Kidney (tissue), 14 donors: ENCODE measurements around the gene PCIF1. TPM values are rescaled to one million over a fixed set of nuclear protein-coding genes. Genes with fewer than 3 reads are reported as not detected.
A peak's percentile ranks its signal among the peaks of the same experiment; 100 is the strongest.

Source experiments
- DNase-seq, 5 donors: peaks; one replicate each; pipeline ENCODE4 v3.0.0-alpha.2; 2013 to 2020
- FAIRE-seq: peaks from 2 replicates; lab custom pipeline; 2012; peaks lifted over from hg19 to GRCh38; lab: Jason Lieb, UNC
- H3K27ac ChIP-seq, 2 donors: one replicate each; pipeline ENCODE4 v1.7.0; 2013; ENCODE audit warnings: low read depth in 2 of 2, low read length in 2 of 2, inconsistent platforms in 1 of 2
- H3K27me3 ChIP-seq: one replicate; pipeline ENCODE4 v1.7.1; 2013; ENCODE audit warnings: low read length, inconsistent platforms; ENCODE audit not compliant: control insufficient read depth, insufficient read depth
- H3K36me3 ChIP-seq, 3 donors: one replicate each; pipeline versions ENCODE4 v1.7.0 to v1.7.1; 2013; ENCODE audit warnings: low read length in 3 of 3, control low read depth in 1 of 3, inconsistent platforms in 1 of 3; ENCODE audit not compliant: insufficient read depth in 3 of 3, control insufficient read depth in 2 of 3
- H3K4me1 ChIP-seq, 3 donors: one replicate each; pipeline versions ENCODE4 v1.7.0 to v1.7.1; 2013; ENCODE audit warnings: low read length in 3 of 3, inconsistent platforms in 1 of 3, low read depth in 1 of 3; ENCODE audit not compliant: control insufficient read depth in 2 of 3, insufficient read depth in 2 of 3
- H3K4me3 ChIP-seq, 3 donors: one replicate each; pipeline versions ENCODE4 v1.7.0 to v1.8.1; 2013; ENCODE audit warnings: low read length in 3 of 3, control low read depth in 1 of 3, inconsistent platforms in 1 of 3
- H3K9ac ChIP-seq, 3 donors: one replicate each; pipeline versions ENCODE4 v1.7.0 to v1.7.1; 2013; ENCODE audit warnings: low read length in 3 of 3, control low read depth in 1 of 3, inconsistent platforms in 1 of 3
- H3K9me3 ChIP-seq, 3 donors: one replicate each; pipeline versions ENCODE4 v1.7.0 to v1.7.1; 2013; ENCODE audit warnings: low read length in 3 of 3, control low read depth in 1 of 3, inconsistent platforms in 1 of 3; ENCODE audit not compliant: control insufficient read depth in 2 of 3, insufficient read depth in 1 of 3
- intact Hi-C: fragments of 100-400 bp; cut with DNase I; formaldehyde crosslinking; loops from one replicate; pipeline ENCODE4 v1.11.1; 2022
- polyA plus RNA-seq: library from polyadenylated mRNA; stranded (reverse); fragments of 350-450 nt; fragmentation: Illumina TruSeq; extraction: RNeasy Lipid Tissue Mini Kit (QIAGEN cat#74804); gene quantifications from one replicate; pipeline ENCODE4 v1.2.3, GENCODE V29; 2014; ENCODE audit warnings: low read depth, low replicate concordance; ENCODE audit not compliant: insufficient read depth
- total RNA-seq: library from RNA; stranded (reverse); fragmentation: NEBNext Ultra II Directional; extraction: Animal tissue kit (Norgen Biotek cat#: 25700); gene quantifications from one replicate; pipeline ENCODE4 v1.2.1, GENCODE V29; 2021
- TF ChIP-seq, protein P1 (sequence below): IDR thresholded peaks from 3 replicates; pipeline ENCODE4 v1.5.1; 2012; ENCODE audit warnings: mild to moderate bottlenecking, moderate library complexity, borderline replicate concordance; ENCODE audit not compliant: insufficient read depth; ENCODE audit errors: extremely low read depth
- donor health status: control.
- donor health status: control.
- donor health status: control.
- donor health status: control.
- donor health status: control.
- donor health status: DM: yes; HTN: yes; CAD: no.
- donor health status: Normal renal cell carcinoma (clear cell type).

Gene PCIF1
- total and polyA plus RNA-seq, 2 donors from 2014 or later, result 27.4 to 43.1 TPM

DNA sequence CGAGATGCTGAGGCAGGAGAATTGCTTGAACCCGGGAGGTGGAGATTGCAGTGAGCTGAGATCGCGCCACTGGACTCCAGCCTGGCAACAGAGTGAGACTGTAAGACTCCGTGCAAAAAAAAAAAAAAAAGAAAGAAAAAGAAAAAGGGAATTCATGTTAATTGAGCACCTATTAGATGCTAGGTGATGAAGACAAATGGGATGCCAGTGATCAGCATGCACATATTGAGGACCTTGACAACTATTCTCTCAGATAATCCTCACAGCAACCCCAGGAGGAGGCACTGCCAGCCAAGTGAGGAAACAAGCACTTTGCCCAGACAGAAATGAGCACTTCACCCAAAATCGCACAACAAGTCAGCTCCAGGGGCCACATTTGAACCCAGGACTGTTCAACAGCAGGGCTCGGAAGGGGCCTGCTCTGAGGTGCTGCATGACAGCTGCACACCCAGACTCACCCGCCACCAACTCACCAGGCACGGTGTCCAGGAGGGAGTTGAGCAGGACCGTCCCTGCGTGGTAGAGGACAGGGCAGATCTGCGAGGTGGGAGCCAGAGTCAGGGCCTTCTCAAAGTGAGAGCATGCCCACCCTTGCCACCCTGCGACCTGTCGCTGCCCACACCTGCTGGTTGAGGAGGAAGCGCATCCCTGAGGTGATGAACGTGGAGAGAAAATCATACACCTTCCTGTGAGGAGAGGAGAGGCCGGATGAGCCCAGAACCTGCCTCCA, 27.1 kb upstream of the PCIF1 start:
- TF ChIP-seq, protein P1, sequence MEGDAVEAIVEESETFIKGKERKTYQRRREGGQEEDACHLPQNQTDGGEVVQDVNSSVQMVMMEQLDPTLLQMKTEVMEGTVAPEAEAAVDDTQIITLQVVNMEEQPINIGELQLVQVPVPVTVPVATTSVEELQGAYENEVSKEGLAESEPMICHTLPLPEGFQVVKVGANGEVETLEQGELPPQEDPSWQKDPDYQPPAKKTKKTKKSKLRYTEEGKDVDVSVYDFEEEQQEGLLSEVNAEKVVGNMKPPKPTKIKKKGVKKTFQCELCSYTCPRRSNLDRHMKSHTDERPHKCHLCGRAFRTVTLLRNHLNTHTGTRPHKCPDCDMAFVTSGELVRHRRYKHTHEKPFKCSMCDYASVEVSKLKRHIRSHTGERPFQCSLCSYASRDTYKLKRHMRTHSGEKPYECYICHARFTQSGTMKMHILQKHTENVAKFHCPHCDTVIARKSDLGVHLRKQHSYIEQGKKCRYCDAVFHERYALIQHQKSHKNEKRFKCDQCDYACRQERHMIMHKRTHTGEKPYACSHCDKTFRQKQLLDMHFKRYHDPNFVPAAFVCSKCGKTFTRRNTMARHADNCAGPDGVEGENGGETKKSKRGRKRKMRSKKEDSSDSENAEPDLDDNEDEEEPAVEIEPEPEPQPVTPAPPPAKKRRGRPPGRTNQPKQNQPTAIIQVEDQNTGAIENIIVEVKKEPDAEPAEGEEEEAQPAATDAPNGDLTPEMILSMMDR, result no peak
- no peak overlapping the region for H3K9ac ChIP-seq
- no peaks in the 10 kb centered on the region for H3K36me3 ChIP-seq
- DNase-seq, result peak in 1 of 5 donors; percentile 54
- no peak overlapping the region for H3K27ac ChIP-seq
- H3K9me3 ChIP-seq, result no peaks in the 10 kb centered on the region
- H3K4me3 ChIP-seq, result no peak overlapping the region
- FAIRE-seq, result no peak
- H3K4me1 ChIP-seq, result peaks cover 0 to 6% (median 0%) of the 10 kb centered on the region in 3 donors
- no peaks in the 10 kb centered on the region for H3K27me3 ChIP-seq
- intact Hi-C loops, result no loop called here

- no peak for FAIRE-seq
- DNase-seq, result peak in 1 of 5 donors; percentile 6
- intact Hi-C loops, result no loop called here
These were observed 26.4 kb upstream of the PCIF1 start for GRCh38 chr20:45908084-45908483.

DNA sequence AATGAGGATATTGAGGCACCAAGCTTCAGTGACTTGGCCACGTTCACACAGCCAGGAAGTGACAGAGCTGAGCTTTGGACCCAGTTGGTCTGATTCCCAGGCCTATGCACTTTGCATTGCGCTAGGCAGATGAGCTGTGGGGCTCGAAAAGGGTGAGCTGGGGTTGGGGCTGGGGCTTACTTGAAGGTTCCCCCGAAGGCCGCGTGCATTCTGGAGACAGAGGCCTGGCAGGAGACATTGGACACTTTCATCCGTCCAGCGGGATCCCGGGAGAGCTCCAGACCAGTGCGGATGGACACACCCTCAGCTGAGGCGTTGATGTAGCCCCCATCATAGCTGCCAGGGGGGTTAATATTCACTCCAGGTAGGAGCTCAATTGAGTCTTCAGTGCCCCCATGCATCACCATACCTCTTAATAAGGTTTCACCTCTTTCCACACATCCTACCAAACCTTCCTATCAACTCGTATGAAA, 25.1 kb upstream of the PCIF1 start:
- Histone ChIP-seq H3K9me3 (no peaks in the 10 kb centered on the region), H3K27me3 (no peaks in the 10 kb centered on the region), H3K4me3 (no peak overlapping the region), H3K36me3 (no peaks in the 10 kb centered on the region), H3K9ac (no peak overlapping the region), H3K4me1 (peaks cover 0 to 6% (median 0%) of the 10 kb centered on the region in 3 donors), H3K27ac (no peak overlapping the region)
- TF ChIP-seq, protein P1, result no peak
- intact Hi-C loops, result no loop called here
- FAIRE-seq (no peak), DNase-seq (peak in 2 of 5 donors; percentile 52 to 67)

More at GRCh38 chr20:45908084-45908483, 26.4 kb upstream of the PCIF1 start:
- Histone ChIP-seq H3K36me3 (no peaks in the 10 kb centered on the region), H3K9ac (no peak overlapping the region), H3K4me3 (no peak overlapping the region), H3K9me3 (no peaks in the 10 kb centered on the region), H3K27ac (no peak overlapping the region), H3K27me3 (no peaks in the 10 kb centered on the region), H3K4me1 (peaks cover 0 to 6% (median 0%) of the 10 kb centered on the region in 3 donors)
- TF ChIP-seq, protein P1, result no peak
